Panc1 (cell line): ENCODE data around the gene MPP7. TPM values are rescaled to one million over a fixed set of nuclear protein-coding genes. Genes with fewer than 3 reads are reported as not detected.

Experiments used
- ATAC-seq: fragments of 200-7000 bp; cut with Tn5 transposase; 2 replicates; pipeline ENCODE4 v1.9.1; 2020; ENCODE audit warnings: mild to moderate bottlenecking, moderate library complexity
- BruUV-seq: library from RNA; stranded (reverse); fragments of 400-500 nt; replicated peaks from 2 replicates; lab custom pipeline; 2021; lab: Mats Ljungman, UMichigan
- CTCF ChIA-PET: fragments of 300-600 bp; sonication (Branson Sonifier 250); formaldehyde crosslinking; loops from one replicate; lab custom pipeline; 2022; ENCODE audit warnings: antibody characterized with exemption; lab: Charles Lee
- POLR2A ChIA-PET: fragments of 300-600 bp; sonication (Branson Sonifier 250); formaldehyde crosslinking; loops from one replicate; lab custom pipeline; 2022; ENCODE audit warnings: antibody characterized with exemption; lab: Charles Lee
- DNase-seq: peaks from one replicate; pipeline ENCODE4 v3.0.0-alpha.2; 2010; ENCODE audit warnings: low read depth, low spot score
- H3K27ac ChIP-seq: 2 replicates; pipeline ENCODE4 v1.5.1; 2011; ENCODE audit warnings: mild to moderate bottlenecking, low read length, inconsistent platforms
- H3K27me3 ChIP-seq: fragments of 200-500 bp; sonication (Bioruptor generic); 2 replicates; pipeline ENCODE4 v1.6.0; 2014; ENCODE audit warnings: low read length, inconsistent platforms; ENCODE audit not compliant: control insufficient read depth, insufficient read depth
- H3K36me3 ChIP-seq: fragments of 200-500 bp; sonication (Bioruptor generic); 2 replicates; pipeline ENCODE4 v1.5.1; 2014; ENCODE audit warnings: inconsistent platforms, mild to moderate bottlenecking, low read length, moderate library complexity; ENCODE audit not compliant: control insufficient read depth, insufficient read depth
- H3K4me1 ChIP-seq: 2 replicates; pipeline ENCODE4 v1.5.1; 2011; ENCODE audit warnings: inconsistent platforms, mild to moderate bottlenecking, low read length, moderate library complexity; ENCODE audit not compliant: control insufficient read depth, insufficient read depth
- H3K4me3 ChIP-seq, 2 experiments: 2 replicates each; pipeline ENCODE4 v1.5.1; 2011 to 2012; ENCODE audit warnings: low read depth in 2 of 2, low read length in 2 of 2, mild to moderate bottlenecking in 2 of 2, inconsistent platforms in 1 of 2, moderate library complexity in 1 of 2
- H3K9me3 ChIP-seq: fragments of 200-500 bp; sonication (Bioruptor generic); 2 replicates; pipeline ENCODE4 v1.5.1; 2014; ENCODE audit warnings: low read depth, mild to moderate bottlenecking, inconsistent platforms, low read length, moderate library complexity; ENCODE audit not compliant: control insufficient read depth, insufficient read depth
- CTCF ChIP-seq: fragments of 450-650 bp; IDR thresholded peaks from 2 replicates; pipeline ENCODE4 v1.5.1; 2017; ENCODE audit warnings: mild to moderate bottlenecking
- POLR2AphosphoS5 ChIP-seq: IDR thresholded peaks from 2 replicates; pipeline ENCODE4 v1.6.1; 2012; ENCODE audit warnings: mild to moderate bottlenecking, low read depth, low read length, moderate library complexity
- REST ChIP-seq, 2 experiments: IDR thresholded peaks; 2 replicates each; pipeline ENCODE4 v1.6.1; 2011 to 2012; ENCODE audit warnings: low read depth in 2 of 2, control low read depth in 1 of 2, low read length in 1 of 2, mild to moderate bottlenecking in 1 of 2, moderate library complexity in 1 of 2; ENCODE audit not compliant: insufficient read depth in 1 of 2
- SIN3A ChIP-seq: IDR thresholded peaks from 2 replicates; pipeline ENCODE4 v1.6.1; 2012; ENCODE audit warnings: low read depth, mild to moderate bottlenecking, low read length, moderate library complexity, borderline replicate concordance; ENCODE audit not compliant: insufficient read depth
- TCF7L2 ChIP-seq: IDR thresholded peaks from 2 replicates; pipeline ENCODE4 v1.6.1; 2011; ENCODE audit warnings: mild to moderate bottlenecking, low read depth, low read length, inconsistent platforms
- in situ Hi-C: cut with HindIII; loops from 2 replicates; pipeline ENCODE4 v1.10.0; 2016; ENCODE audit warnings: low sequenced_read_pairs, low pct_unique_long_range_greater_than_20kb
- intact Hi-C: fragments of 100-400 bp; cut with micrococcal nuclease; formaldehyde crosslinking; loops from one replicate; pipeline ENCODE4 v1.10.0; 2022; ENCODE audit not compliant: unreplicated experiment
- total RNA-seq: library from RNA; stranded (reverse); gene quantifications from one replicate; pipeline ENCODE4 v1.2.1, GENCODE V29; 2021; ENCODE audit not compliant: unreplicated experiment

The MPP7 gene
- total RNA-seq, 1 experiment from 2014 or later: 0.49 TPM

- no TSS peak for BruUV-seq
- Histone ChIP-seq H3K27me3 (no peaks in the 10 kb centered on the region), H3K27ac (no peak overlapping the region), H3K4me3 (no peak overlapping the region), H3K4me1 (no peaks in the 10 kb centered on the region), H3K9me3 (no peaks in the 10 kb centered on the region), H3K36me3 (no peaks in the 10 kb centered on the region)
- ChIA-PET POLR2A (no interaction called here), CTCF (no interaction called here)
- no peak for TF ChIP-seq TCF7L2
- no peak for TF ChIP-seq SIN3A
- no peak for TF ChIP-seq CTCF
- TF ChIP-seq REST (IDR thresholded peaks at IDR 0.05; ENCODE audit: insufficient read depth in 1 of 2, low read depth in 2 of 2, low read length in 1 of 2): no peak
- no peak for TF ChIP-seq POLR2AphosphoS5
- ATAC-seq: no peak
- DNase-seq: no peak
- in situ Hi-C loops: no loop called here
- intact Hi-C loops: no loop called here
Measured at GRCh38 chr10:28269842-28270456, 32.9 kb downstream of the MPP7 start.

GRCh38 chr10:28266449-28267224 lies 36.2 kb downstream of the MPP7 start:
- POLR2A ChIA-PET: no interaction called here
- no peak overlapping the region for H3K4me3 ChIP-seq
- CTCF ChIA-PET: interaction anchor here (0.7 kb wide), 1 partner anchor 25 kb away, joined by 3 read pairs; no protein-coding TSS in a partner anchor
- DNase-seq (no peak), ATAC-seq (no peak)
- no peak for TF ChIP-seq CTCF
- TF ChIP-seq TCF7L2: no peak
- no peak overlapping the region for H3K27ac ChIP-seq
- H3K9me3 ChIP-seq: no peaks in the 10 kb centered on the region
- no TSS peak for BruUV-seq
- H3K27me3 ChIP-seq: no peaks in the 10 kb centered on the region
- H3K4me1 ChIP-seq: no peaks in the 10 kb centered on the region
- in situ Hi-C loops: no loop called here
- intact Hi-C loops: no loop called here
- no peaks in the 10 kb centered on the region for H3K36me3 ChIP-seq
